NCI-H2196 treated with DMSO at 0.1 percent for 48 hours (cell line): ENCODE results near the gene MAK.
"Not testable (repeated sequence)": the region's sequence is repeated elsewhere in the genome, so short reads cannot be mapped to it uniquely, and the experiment has no call there.

Source experiments
- DNase-seq: peaks from one replicate; lab custom pipeline; 2025; ENCODE audit not compliant: unreplicated experiment; lab: John Stamatoyannopoulos, UW

MAK gene

GRCh38 chr6:10837995-10838793 lies at the start of gene MAK:
TSS of gene MAK (minus strand) at chr6:10838539. CDS start at chr6:10830648, 7,891 bp downstream.
- peak; percentile 92 for DNase-seq

DNA sequence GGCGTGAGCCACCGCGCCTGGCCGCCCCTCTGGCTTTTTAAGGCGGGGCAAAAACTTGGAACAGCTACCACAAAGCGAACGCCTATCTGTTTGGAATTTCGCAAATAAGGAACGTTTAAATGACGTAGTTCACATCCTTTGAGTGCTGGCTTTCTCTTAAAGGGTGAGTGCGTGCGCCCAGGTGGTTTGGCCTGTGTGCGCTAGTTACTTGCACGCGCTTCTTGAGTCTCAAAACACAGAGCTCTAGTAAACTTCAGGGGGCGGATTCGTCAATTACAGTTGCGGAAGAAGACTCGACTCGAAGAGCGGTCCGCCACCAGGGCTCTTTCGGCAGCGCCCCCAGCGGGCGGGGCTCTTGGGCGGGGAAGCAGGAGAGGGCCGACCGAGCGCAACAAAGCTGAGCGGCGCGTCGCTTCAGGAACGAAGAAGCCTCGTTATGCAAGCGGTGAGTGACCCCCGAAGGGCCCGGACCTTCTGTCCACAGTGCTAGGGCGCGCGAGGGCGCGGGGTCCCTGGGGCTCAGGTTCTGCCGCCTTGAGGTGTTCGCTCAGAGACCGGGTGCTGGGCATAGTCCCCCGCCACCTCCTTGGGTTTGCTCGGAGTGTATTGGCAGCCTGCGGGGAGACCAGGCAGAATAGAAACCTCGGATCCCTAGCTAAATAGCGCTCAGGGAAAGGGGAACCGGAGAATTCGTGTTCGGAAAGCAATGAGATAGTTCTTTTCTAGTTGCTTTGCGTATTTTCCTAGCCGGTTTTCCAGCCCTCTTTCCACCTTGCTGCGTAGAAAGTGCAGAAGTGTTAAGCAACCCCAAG lies 48.6 kb upstream of the MAK start, which contains the start of gene SYCP2L:
SYCP2L (plus strand) TSS at position 362 of the 812 bp plus-strand sequence; CDS start at position 437, 75 bp downstream.
- DNase-seq = no peak

- DNase-seq = not testable (repeated sequence)
Measured at GRCh38 chr6:10886365-10886690, 48.0 kb upstream of the MAK start.

- DNase-seq = no peak
Measured at GRCh38 chr6:10884245-10884972, 46.1 kb upstream of the MAK start.

DNA sequence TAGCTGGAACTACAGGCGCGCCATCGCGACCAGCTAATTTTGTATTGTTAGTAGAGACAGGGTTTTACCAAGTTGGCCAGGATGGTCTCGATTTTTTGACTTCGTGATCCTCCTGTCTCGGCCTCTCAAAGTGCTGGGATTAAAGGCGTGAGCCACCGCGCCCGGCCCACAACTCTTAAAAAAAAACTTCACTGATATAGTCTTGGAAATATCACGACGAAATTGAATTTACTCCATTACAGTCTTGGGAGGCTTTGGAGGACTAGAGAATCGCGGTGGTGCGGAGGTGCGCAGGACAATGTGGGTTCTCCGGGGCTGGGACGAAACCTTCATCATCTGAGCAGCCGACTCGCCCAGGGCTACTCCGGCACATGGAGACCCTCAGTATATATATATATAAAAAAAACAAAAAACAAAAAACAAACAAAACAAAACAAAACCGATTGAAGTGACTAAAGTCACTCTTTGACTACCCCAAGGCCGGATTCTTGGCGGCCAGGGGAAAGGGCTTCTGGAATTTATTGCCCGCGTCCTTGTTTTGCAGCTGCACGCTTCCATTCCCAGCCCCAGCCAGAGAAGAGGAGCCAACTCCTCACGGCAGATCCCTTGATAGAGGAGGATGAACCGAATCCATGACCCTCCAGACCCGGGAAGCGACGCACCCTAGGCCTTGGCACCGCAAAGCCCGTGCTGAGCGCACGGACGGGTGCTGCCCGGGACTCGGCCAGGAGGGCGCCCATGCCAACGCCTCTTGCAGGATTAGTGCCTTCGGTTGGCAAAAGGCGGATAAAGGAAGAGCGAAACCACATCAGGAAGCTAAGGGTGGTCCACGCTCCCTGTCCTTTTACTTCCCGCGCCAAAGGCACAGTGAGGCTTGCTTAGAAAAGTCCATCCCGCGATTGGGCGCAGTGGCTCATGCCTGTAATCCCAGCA lies 45.2 kb upstream of the MAK start:
- DNase-seq = no peak

DNA sequence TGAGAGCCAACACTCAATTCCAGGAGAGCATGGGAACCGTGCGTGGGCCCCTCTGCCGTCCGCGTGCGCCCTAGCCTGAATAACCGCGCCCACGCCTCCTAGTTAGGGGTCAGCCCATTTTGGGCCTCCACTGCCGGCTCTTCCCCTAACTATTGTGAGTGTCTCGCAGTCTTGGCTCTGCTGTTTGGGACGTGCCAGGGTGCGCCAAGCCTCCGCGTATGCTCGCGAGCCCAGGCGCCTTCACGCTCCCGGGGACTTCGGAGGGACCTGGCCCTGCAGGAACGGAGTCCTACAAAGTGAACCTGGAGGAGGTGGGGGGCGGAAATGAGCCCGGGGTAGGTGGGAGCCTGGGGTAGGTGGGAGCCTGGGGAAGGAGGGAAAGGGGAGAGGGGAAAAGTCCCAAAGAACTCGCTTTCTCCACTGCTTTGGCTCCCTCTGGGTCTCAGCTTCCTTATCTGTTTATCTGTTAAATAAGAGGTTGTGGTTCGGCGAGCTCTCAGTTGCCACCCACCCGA lies 44.4 kb upstream of the MAK start:
- DNase-seq = no peak

GRCh38 chr6:10882253-10882630 lies 43.9 kb upstream of the MAK start:
- not testable (repeated sequence) for DNase-seq

DNA sequence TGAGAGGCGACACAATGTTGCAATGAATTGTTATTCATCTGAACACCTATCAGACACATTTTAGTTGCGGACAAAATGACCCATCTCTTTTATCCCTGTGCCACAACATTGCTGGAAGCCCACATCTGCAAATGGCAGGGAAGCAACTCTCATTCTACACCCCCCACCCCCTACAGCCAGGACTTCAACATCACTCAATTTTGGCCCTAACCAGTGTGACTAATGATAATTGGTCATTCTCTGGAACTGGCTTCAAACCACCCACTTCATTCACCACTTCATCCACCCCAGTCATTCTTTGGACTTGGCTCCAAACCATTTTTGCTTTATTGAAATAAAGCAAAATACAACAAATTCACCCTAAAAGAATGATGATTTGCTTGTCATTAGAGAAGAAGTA lies 42.0 kb upstream of the MAK start:
- no peak for DNase-seq

GRCh38 chr6:10877871-10878270 lies 39.5 kb upstream of the MAK start:
- DNase-seq = no peak

GRCh38 chr6:10877012-10877411 lies 38.7 kb upstream of the MAK start:
- DNase-seq = no peak

- no peak for DNase-seq
Measured at GRCh38 chr6:10875026-10875425, 36.7 kb upstream of the MAK start.

- DNase-seq = no peak
Measured at GRCh38 chr6:10874207-10874606, 35.9 kb upstream of the MAK start.

DNA sequence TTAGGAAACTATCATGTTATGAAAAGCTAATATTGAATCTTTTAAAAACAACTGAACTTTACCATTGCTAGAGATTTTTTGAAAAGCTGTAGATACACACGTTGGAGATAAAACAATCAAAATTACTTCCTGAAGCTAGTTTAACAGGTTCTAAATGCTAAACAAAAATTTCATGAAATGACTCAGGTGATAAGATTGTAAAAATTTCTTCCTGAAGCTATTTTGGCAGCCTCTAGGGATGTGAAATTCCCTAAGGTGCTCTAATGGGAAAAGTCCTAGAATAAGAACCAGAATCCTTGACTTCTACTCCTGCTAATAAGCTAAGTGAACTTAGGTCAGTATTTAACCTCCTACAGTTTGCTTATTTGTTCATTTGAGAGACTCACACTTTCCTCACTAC lies 35.0 kb upstream of the MAK start:
- DNase-seq = no peak

- DNase-seq = no peak
Measured at GRCh38 chr6:10867952-10868351, 29.6 kb upstream of the MAK start.

GRCh38 chr6:10866709-10867108 lies 28.4 kb upstream of the MAK start:
- DNase-seq = not testable (repeated sequence)

DNA sequence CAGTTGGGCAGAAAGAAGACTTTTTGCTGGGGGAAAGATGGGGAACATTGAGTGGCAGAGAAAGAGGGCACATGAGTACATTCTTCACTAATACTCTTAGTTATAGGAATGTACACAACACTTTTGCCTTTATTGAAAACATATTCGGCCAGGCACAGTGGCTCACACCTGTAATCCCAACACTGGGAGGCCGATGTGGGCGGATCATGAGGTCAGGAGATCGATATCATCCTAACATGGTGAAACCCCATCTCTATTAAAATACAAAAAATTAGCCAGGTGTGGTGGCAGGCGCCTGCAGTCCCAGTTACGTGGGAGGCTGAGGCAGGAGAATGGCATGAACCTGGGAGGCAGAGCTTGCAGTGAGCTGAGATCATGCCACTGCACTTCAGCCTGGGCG lies 24.7 kb upstream of the MAK start:
- DNase-seq = not testable (repeated sequence)

DNA sequence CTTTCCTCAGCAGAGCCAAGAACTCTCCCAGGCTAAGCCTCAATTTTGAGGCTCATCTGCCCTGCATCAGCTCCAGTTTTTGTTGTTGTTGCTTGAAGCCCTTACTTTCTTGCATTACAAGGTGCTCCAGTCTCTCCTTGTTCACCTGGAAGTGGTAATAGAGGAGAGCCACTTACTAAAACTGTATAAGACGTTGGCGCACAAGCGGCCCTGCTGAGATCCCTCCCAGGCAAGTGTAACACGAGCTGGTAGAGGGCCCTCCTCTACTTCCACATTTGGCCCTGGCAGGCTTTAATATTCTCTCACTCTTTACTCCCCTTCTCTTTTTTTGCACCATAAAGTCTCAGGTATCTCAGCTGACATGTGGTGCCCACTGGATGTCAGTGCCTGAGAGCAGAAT lies 24.0 kb upstream of the MAK start:
- no peak for DNase-seq

DNA sequence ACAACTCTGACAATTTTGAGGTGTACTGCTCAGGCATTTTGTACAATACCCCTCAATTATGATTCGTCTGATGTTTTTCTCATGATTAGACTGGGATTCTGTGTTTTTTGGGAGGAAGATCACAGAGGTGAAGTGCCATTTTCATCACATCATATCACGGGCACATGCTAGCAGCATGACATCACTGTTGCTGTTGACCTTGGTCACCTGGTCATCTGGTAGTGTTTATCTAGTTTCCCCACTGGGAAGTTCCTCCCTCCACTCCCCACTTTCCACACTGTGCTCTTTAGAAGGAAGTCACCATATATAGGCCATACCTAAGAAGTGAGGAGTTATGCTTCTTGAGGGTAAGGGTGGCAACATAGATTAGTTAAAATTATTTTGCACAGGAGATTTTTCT lies 22.7 kb upstream of the MAK start:
- no peak for DNase-seq

- no peak for DNase-seq
Measured at GRCh38 chr6:10857259-10857658, 18.9 kb upstream of the MAK start.

DNA sequence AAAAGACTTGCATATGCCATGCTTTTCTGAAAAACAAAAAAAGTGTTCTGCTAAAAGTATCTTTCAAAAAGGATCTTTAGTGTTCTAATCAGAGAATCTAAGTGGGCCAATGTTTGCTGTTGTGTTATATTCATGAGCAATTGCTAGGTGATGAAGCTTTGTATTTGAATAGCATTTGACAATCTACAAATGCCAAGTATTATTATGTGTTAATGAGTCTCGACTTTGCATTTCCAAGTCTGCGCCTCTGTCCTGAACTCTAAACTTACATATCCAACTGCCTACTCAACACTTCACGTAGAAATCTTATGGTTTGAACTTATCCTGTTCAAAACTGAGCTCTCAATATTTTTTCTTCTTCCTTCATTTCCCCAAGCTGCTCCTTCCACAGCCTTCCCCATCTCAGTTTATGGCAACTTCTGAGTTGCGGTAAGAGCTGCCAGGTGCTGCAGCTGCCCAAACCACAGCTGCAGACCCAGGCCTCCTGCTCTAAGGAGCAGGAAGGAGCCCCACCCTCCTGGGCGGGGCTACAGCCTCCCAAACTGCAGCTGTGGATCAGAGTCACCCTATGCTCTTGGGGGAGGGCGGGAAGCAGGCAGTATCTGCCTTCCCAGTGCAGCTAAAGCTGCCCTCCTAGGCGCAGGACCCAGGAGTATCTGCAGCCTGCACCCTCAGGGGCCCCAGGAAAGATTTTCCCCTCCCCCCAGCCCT lies 16.7 kb upstream of the MAK start:
- no peak for DNase-seq
